NOMO-1 (cell line): ENCODE data around the gene FNBP1.

Source experiments
- DNase-seq, 2 experiments: peaks; one replicate each; lab custom pipeline; 2025; ENCODE audit not compliant: unreplicated experiment in 2 of 2; lab: John Stamatoyannopoulos, UW

Gene FNBP1

DNA sequence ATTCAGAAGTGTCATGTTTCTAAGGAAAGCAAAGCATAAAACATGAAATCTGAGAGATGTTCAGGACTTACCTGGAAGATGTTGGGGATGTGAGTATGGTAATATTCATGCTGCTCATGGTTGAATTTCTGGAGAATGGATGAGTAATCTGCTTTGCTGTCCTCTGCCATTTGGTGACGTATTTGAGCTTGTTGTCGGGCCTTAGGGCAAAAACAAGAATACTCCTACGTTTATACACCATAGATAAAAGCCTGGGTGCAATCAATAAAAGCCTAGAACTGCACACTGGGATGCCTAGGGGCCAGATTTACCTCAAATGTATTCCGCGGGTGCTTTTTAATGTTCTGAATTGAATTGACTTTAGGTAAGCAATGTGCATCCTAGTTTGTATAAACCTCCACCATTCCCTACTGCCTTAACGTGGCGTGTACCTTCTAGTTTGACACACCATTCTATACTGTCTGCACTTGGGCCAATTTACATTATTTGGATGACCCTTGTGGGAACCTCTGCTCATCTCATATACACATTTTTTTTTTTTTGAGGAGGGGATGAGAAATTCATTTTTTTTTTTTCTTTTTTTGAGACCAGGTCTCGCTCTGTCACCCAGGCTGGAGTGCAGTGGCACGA is 113.4 kb downstream of the FNBP1 start:
- DNase-seq = no peak

DNA sequence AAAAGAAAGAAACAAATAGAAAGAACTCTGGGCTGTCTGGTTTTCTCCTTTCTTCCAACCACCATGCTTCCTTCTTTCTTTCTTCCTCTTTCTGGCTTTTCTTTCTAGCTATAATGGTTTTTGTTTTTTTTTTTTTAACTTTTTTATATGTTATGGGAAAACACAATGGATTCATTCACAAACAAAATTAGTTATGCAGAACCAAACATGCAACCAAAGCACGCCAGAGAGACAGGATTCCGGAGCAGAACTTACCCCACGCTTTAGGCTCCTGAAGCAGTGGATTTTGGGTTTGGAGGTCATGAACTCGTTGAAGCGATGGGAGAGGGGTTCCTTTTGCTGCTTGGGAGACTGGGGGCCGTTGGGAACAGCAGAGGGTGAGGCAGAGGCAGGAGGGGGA is 119.4 kb downstream of the FNBP1 start:
- peak in 1 of 2 experiments; percentile 18 for DNase-seq

DNA sequence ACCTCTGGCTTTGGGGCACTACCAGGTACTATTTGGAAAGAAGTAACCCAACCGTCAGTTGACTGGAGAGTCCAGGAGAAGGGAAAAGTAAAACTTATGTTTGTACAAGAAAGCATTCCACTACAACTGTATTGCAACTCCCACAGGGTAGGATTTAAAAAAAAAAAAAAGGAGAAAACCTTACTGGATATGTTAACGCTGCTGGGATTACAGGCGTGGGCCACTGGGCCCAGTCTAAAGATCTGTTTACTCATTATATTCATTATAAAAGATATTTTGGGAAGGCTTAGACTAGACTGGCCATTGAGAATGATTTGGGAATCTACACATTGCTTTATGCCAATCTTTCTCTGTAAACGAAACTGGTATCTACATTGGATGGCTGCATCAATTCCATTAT is 121.1 kb downstream of the FNBP1 start:
- DNase-seq = no peak

DNA sequence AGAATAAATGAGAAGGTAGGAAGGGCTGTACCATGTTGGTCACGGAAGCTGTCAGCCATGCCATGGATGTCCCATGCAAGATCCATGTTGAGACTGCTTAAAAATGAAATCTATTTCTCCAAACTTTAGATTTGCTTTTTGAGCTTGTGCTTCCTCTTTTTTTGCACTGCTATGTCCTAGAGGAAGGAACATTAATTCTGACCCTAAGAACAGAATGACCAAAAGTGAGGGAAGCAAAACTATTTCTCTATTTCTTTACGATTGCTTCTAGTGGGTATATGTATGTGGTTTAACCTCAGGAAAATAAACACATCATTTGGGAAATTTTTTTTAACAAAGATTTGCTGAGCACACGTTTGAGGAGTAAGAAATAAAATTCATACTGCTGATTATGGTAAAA is 123.1 kb downstream of the FNBP1 start:
- DNase-seq = peak in 1 of 2 experiments; percentile 70

DNA sequence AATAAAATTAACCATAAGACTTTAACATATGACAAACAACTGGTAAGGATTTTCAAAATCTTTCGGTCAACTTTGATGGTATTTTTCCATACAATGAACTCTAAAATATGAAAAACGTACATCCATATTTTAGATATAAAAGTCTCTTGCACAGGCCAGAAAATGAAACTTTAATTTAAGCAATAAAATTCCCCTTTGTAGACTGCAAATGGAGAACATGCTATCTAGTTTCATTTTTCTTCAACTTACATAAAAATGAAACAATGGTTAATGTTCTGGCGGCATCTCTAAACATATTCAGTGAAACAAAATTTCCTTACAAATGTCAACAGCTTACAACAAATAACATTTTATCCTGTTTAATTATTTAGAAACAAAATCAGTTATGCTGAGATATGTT is 123.7 kb downstream of the FNBP1 start:
- DNase-seq = no peak

DNA sequence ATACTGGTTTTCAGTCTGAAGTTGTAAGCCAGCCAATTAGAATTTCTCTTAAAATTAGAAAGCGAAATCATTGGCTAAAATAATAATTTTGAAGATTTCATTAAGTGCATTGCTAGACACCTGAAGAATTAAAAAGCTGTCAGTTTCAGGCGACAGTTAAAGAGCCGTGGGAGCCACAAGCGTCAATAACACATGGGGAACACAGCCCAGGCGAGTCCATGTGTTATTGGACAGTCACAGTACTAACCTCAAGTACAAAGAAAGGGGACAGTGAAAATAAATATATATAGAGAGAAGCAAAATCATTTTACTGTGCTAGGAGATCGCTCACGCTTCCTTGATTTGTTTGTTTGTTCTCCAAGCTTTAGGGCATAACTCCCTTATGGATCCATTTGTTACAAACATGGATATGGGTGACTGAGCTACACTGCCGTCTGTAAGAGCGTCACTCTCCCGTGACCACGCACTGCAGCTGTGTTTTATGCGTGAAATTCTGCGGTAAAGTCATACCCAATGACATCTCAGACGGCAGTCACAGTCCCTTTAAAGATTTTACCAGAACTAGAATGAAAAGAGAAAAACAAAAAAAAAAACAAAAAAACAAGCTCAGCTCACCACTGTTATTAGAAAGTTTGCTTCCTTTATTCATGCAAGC is 124.6 kb downstream of the FNBP1 start:
- DNase-seq = no peak

DNA sequence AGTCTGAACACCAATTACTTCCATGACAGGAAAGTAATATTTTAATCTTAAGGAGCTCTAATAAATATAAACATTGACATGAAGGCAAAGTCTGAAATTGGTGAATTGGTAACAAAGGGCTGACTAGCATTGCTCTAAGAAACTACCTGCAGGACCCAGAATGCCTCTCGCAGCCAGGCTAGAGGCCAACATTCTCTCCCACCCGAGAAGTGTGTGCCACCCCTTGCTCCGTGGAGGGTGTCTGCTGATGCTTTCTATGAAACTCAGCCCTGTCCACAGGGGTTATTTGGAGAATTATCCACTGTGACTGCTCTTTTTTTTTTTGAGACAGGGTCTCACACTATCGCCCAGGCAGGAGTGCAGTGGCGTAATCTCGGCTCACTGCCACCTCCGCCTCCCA is 126.3 kb downstream of the FNBP1 start:
- DNase-seq = no peak

DNA sequence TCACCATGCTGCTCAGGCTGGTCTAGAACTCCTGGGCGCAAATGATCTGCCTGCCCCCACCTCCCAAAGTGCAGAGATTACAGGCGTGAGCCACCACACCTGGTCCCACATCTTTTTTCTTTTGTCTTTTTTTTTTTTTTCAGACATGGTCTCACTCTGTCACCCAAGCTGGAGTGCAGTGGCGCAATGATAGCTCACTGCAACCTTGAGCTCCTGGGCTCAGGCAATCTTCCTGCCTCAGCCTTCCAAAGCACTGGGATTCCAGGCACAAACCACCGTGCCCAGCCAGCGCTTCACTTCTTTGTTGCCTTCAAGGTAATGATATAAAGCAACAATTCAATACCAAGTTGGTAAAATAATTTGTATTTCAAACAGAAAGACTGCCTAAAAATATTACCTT is 128.9 kb downstream of the FNBP1 start:
- DNase-seq = no peak

DNA sequence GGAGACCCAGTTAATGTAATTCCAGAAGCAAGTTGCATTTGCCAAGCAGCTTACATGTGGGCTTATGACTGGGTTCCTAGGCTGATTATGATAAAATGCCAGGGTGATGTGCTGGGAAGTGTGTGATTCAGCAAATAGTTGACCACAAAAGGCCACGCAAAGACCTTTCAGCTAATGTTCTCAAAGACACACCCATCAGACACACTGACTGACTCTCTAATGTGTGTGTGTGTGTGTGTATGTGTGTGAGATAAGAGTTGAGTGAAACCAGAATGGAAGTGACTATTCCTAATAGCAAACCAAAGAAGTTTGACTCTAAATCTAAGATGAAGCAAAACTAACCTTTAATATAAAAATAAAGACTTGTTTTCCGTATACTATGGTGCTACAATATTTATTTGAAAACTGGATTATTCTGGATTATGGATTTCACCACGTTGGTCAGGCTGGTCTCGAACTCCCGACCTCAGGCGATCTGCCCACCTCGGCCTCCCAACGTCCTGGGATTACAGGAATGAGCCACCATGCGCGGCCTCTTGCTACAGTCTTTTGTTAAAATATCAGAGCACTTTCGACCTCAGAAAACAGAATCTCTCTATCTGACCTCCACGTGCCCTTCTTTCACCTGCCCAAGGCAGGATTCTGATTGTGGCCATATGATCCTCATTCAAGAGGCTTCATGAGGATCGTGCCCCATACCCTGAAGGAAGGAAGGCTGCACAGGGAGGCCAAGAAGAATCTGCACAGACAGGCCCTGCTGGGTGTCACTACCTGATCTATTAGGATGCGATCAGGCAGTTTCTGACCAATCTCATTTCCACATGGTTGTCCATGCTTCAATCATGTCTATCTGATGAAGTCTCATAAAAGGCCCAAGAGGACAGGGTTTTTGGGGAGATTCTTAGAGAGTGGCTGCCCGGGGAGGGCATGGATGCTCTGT is 132.1 kb downstream of the FNBP1 start:
- no peak for DNase-seq

DNA sequence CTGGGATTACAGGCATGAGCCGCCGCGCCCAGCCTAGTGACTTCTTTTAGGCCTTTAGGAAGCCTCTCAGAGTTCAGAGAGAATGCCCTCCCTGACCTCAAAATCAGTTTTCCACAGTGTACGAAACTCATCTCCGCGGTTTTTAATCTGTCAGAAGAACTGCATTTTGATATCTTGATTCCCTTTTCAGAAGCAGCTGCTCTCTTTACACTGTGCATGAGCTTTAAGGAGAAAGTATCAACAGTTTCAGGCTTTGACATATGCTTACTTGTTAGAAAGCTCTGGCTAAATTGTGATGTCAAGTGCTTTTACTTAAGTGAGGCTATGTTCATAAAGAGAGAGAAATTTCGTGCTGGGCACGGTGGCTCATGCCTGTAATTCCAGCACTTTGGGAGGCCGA is 133.1 kb downstream of the FNBP1 start:
- no peak for DNase-seq

DNA sequence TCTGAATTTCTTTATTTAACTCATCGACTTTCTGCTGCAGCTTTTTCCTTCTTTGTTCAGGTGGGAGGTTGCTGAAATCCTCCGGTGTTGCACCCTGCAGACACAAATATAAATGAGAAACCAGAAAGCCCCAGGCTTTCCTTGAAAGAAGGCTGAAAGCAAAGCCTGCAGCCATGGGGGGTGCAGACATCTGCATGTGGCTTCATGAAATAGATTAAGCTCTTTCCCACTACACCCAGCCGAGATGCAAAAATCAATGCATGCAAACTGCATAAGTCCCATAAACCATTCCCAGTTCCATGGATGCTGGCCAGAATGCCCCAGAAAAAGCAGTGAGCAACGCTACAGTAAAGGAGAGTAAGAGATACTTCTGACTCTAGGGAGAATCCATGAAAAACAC is 134.1 kb downstream of the FNBP1 start:
- no peak for DNase-seq

DNA sequence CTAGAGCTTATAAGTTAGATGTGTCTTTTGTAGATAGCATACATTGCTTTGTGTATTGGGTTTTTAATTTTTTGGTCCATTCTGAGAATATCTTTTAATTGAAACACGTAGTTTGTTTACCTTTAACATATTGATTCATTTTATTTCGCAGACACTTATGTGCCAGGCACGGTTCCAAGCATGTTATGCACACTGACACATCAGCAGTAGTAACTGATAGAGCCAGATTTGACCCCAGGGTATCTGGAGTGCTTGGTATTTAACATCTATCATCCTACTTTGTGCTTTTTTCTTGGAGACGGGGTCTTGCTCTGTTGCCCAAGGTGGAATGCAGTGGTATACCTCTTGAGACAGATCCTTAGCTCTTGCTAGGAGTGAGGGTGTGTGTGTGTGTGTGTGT is 135.8 kb downstream of the FNBP1 start:
- DNase-seq = no peak

DNA sequence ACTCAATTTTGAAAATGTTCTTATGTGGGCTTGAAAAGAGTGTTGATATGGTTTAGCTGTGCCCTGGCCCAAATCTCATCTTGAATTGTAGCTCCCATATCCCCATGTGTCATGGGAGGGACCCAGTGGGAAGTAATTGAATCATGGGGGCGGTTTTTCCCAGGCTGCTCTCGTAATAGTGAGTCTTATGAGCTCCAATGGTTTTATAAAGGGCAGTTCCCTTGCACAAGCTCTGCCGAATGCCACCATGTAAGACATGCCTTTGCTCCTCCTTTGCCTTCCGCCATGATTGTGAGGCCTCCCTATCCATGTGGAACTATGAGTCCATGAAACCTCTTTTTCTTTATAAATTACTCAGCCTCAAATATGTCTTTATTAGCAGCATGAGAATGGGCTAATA is 136.7 kb downstream of the FNBP1 start:
- no peak for DNase-seq

DNA sequence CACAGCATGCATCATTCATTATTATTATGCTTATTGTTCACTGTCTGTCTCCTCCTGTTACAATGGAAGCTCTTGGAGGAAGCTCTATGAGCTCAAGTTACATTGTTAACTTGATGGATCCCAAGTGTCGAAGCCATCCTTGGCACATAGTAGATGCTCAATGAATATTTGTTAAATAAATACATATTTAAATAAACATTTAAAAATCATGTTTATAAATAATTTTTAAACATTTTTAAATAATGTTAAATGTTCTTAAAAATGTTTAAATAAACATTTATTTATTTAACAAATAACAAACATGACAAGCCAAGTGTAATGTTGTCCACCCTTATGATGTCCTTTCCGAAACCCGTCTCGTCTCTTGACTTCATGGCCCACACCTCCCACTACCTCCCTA is 138.3 kb downstream of the FNBP1 start:
- no peak for DNase-seq

DNA sequence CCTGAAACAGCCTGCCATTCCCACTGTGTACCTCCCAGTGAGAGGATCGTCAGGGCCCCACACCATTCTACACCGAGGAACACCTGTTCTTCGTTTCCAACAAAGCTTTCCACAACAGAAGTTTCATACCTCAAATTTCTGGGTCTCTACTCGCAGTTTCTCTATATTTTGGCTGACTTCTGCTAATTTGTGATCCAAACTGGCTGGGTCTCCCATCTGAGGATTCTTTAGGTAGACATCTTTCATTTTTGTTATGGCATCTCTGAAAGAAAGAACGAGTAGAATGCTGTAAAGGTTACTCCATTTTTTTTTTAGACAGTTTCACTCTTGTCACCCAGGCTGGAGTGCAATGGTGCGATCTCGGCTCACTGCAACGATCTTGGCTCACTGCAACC is 140.3 kb downstream of the FNBP1 start:
- no peak for DNase-seq

DNA sequence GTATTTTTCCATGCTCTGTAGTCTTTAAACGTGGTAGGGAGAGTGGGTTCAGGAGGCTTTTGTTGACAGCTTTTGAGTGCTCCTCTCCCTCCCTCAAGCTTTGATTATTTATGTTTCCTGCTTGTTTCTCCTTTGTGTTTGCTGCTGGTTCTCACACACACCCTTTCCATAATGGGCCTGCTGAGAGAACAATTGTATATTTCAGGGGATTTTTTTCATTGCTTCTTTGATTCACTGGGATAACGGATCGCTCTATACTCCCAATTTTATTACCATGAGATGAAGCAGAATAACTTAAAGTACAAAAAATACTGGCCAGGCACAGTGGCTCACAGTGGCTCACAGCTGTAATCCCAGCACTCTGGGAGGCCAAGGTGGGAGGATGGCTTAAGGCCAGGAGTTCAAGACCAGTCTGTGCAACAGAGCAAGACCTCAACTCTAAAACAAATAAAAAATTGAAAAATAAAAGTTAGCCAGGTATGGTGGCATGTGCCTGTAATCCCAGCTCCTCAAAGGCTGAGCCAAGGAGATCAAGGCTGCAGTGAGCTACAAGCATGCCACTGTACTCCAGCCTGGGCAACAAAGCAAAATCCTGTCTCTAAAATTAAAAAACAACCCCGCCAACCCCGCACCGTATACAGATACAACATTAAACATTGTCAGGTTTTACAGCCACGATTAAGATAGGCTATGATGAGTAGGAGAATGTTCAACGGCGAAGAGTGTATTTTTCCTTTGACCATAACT is 140.8 kb downstream of the FNBP1 start:
- DNase-seq = no peak

DNA sequence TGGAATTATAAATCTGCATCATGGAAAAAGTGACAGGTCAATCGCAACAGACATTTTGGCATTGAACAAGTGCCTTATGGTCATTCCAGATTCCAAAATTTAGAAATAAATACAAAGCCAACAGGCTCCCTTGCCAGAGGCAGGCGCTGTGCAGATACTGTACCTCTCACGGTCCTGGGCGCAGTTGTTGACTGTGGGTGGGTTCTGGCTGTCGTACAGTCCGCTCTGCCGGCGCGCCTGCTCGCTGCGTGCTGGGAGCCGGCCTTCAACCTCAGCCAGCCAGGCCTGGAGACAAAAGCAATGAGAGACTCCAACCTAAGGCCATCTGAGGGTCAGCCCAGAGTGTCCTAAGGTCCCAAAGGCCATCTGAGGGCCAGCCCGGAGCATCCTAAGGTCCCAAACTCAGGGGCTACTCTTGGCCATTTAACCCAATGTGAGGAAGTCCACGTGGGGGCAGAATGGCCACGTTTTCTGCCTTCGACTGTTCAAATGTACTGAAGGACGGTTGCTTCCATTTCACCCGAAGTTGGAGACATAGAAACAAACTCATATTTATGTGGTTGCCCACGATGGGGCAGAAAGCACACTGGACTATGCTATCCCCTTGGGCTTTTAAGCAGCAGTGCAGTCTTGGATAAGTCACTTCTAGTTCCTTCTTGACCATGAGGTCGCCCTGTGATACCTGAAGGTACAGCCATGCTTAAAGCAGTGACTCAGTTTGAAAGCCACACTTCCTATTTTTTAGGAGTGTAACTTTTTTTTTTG is 142.5 kb downstream of the FNBP1 start:
- peak in 1 of 2 experiments; percentile 53 for DNase-seq

DNA sequence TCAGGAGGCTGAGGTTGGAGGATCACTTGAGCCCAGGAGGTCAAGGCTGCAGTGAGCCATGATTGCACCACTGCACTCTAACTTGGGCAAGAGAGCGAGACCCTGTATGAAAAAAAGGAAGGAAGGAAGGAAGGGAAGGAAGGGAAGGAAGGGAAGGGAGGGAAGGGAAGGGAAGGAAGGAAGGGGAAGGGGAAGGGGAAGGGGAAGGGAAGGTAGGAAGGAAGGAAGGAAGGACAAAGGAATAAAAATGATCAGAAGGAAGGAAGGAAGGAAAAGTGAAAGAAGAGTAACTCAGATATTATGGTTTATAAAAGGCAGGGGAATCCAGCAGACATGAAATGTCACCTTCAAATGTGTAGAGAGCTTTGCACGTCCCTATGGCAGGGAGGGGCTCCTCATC is 143.4 kb downstream of the FNBP1 start:
- no peak for DNase-seq

DNA sequence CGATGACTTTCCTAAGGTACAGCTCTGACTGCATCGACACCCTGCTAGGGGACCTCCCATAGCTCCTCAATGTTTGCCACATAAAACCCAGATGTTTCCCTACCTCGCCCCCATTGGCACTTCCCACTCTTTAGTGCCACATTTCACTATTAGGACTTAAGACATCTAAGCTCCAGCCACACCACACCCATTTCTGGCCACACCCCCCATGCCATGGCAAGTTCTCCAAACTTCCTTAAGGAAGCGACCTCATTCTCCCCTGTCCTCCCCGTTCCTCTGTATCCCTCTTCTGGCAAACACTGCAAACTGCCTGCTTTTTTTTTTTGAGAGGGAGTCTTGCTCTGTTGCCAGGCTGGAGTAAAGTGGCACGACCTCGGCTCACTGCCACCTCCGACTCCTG is 144.8 kb downstream of the FNBP1 start:
- DNase-seq = no peak

DNA sequence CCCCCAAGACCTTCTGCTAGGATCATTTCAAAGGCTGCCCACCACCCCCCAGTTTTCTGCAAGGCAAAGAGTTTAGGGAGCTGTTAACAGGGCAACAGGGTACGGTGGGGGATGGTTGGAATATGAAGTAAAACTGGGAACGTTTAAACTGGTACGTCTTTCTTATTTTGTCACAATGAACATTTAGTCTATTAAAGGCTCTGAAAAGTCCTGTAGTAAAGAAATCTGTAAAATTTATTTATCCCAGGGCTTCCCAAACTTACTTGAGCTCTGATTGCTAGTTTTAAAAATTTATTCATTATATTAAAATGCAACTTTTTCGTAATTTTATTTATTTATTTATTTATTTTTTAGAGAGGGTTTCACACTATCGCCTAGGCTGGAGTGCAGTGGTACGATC is 145.7 kb downstream of the FNBP1 start:
- no peak for DNase-seq
